ENCODE results near the gene IER2.
"Not testable (repeated sequence)": the region's sequence is repeated elsewhere in the genome, so short reads cannot be mapped to it uniquely, and the experiment has no call there.

The IER2 gene

GRCh38 chr19:13164343-13165161 is 14.3 kb downstream of the IER2 start:
- DNase-seq (ENCODE audit: low spot score): no peak

GRCh38 chr19:13165162-13165997 is 15.2 kb downstream of the IER2 start:
- DNase-seq (ENCODE audit: low spot score): no peak

GRCh38 chr19:13166151-13166550 is 15.9 kb downstream of the IER2 start:
- not testable (repeated sequence) for DNase-seq (ENCODE audit: low spot score)

- no peak for DNase-seq (ENCODE audit: low spot score)
Measured at GRCh38 chr19:13169769-13170168, 19.6 kb downstream of the IER2 start.

GRCh38 chr19:13171146-13171545 is 20.9 kb downstream of the IER2 start:
- no peak for DNase-seq (ENCODE audit: low spot score)

GRCh38 chr19:13172346-13173138 is 22.3 kb downstream of the IER2 start:
- peak; percentile 42 for DNase-seq (ENCODE audit: low spot score)

GRCh38 chr19:13173139-13173737 is 23.0 kb downstream of the IER2 start:
- DNase-seq (ENCODE audit: low spot score): no peak

- no peak for DNase-seq (ENCODE audit: low spot score)
Measured at GRCh38 chr19:13176345-13176744, 26.1 kb downstream of the IER2 start.

GRCh38 chr19:13177584-13177983 is 27.4 kb downstream of the IER2 start:
- not testable (repeated sequence) for DNase-seq (ENCODE audit: low spot score)

- DNase-seq (ENCODE audit: low spot score): not testable (repeated sequence)
Measured at GRCh38 chr19:13178291-13178690, 28.1 kb downstream of the IER2 start.

- DNase-seq (ENCODE audit: low spot score): no peak
Measured at GRCh38 chr19:13181747-13182388, 31.7 kb downstream of the IER2 start.

GRCh38 chr19:13184926-13185325 is 34.7 kb downstream of the IER2 start:
- DNase-seq (ENCODE audit: low spot score): not testable (repeated sequence)

- DNase-seq (ENCODE audit: low spot score): not testable (repeated sequence)
Measured at GRCh38 chr19:13185763-13186657, 35.8 kb downstream of the IER2 start.

GRCh38 chr19:13186688-13187087 is 36.5 kb downstream of the IER2 start:
- not testable (repeated sequence) for DNase-seq (ENCODE audit: low spot score)

GRCh38 chr19:13187419-13187818 is 37.2 kb downstream of the IER2 start:
- no peak for DNase-seq (ENCODE audit: low spot score)

GRCh38 chr19:13189600-13189999 is 39.4 kb downstream of the IER2 start:
- no peak for DNase-seq (ENCODE audit: low spot score)

GRCh38 chr19:13190781-13191540 is 40.8 kb downstream of the IER2 start:
- no peak for DNase-seq (ENCODE audit: low spot score)

- peak; percentile 19 for DNase-seq (ENCODE audit: low spot score)
Measured at GRCh38 chr19:13195678-13196077, 45.5 kb downstream of the IER2 start.

GRCh38 chr19:13198634-13199033 is 48.4 kb downstream of the IER2 start:
- no peak for DNase-seq (ENCODE audit: low spot score)

Data from hematopoietic multipotent progenitor cell treated with erythropoietin and hydrocortisone succinate and interleukin-3 and kit ligand, for 17 days (in vitro differentiated cells).